Measurements from ENCODE around the gene KCNN3.

- no peak for TF ChIP-seq POLR2A (IDR thresholded peaks at IDR 0.05)
- TF ChIP-seq CTCF (IDR thresholded peaks at IDR 0.05), result no peak
These were observed 31.5 kb upstream of the KCNN3 start for GRCh38 chr1:154901591-154901990.
